ENCODE results near the gene LIN28B. TPM values are rescaled to one million over a fixed set of nuclear protein-coding genes. Genes with fewer than 3 reads are reported as not detected.

The LIN28B gene
- total and polyA plus RNA-seq, 2 of the 4 experiments (the other 2 are of a cell fraction) = not detected

DNA sequence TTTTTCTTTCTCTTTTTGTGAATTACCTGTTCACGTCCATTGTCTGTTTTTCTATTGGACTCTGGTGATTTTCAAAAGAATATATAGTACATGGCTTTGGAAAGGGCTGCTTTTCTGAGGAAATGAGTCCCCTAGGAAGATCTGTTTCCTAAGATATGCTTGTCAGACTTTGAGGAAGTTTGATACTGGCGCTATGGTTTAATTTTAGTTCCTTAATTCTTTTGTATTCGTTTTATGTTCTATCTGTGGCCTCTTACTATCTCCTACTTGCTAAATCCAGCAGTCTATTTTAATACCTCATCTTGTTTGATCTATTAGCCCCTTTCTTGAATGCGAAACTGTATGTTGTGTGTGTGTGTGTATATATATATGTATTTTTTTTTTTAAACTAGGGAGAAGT, 101.9 kb downstream of the LIN28B start:
- Histone ChIP-seq H3K27me3 (ENCODE audit: control insufficient read depth, insufficient read depth, low read length) (peaks cover 9% of the 10 kb centered on the region; the same call in 1 of the 2 replicates), H2BK5ac (ENCODE audit: low read depth, low read length, poor library complexity, severe bottlenecking) (no peak overlapping the region), H3K4ac (ENCODE audit: low read depth, low read length) (no peak overlapping the region), H3K14ac (replicated peaks; ENCODE audit: low read depth, low read length) (no peak overlapping the region), H3K9me3 (ENCODE audit: control insufficient read depth, insufficient read depth, low read length) (no peaks in the 10 kb centered on the region), H3K36me3 (ENCODE audit: control insufficient read depth, insufficient read depth, low read length) (no peaks in the 10 kb centered on the region), H2BK20ac (ENCODE audit: low read depth, low read length) (no peak overlapping the region), H3K27ac (ENCODE audit: insufficient read depth, low read length) (no peak overlapping the region), H2AK9ac (replicated peaks; ENCODE audit: low read depth, low read length, poor library complexity) (no peak overlapping the region), H2BK15ac (ENCODE audit: low read depth, low read length) (no peak overlapping the region), H3K9ac (ENCODE audit: low read depth, low read length) (no peak overlapping the region), H3K9me1 (ENCODE audit: insufficient read depth, low read length) (no peaks in the 10 kb centered on the region), H3K4me3 (ENCODE audit: insufficient read depth, low read depth, low read length) (no peak overlapping the region), H3K4me1 (ENCODE audit: control insufficient read depth, insufficient read depth, low read length) (no peaks in the 10 kb centered on the region), H2AK5ac (ENCODE audit: low read depth, low read length) (no peak overlapping the region), H3K18ac (ENCODE audit: low read depth, low read length) (no peak overlapping the region), H4K91ac (ENCODE audit: insufficient read depth, low read depth, low read length) (no peak overlapping the region), H2BK120ac (ENCODE audit: low read depth, low read length) (no peak overlapping the region), H3K56ac (ENCODE audit: extremely low read depth, insufficient read depth, low read length) (no peak overlapping the region), H3K79me1 (ENCODE audit: low read depth in 1 of 2, low read length in 2 of 2) (no peaks in the 10 kb centered on the region), H3K4me2 (ENCODE audit: low read depth, low read length) (no peak overlapping the region), H3K23ac (ENCODE audit: low read depth, low read length) (no peak overlapping the region), H2AFZ (replicated peaks; ENCODE audit: low read length, poor library complexity) (no peak overlapping the region), H4K8ac (ENCODE audit: low read depth in 2 of 2, low read length in 2 of 2) (no peak overlapping the region), H4K5ac (ENCODE audit: low read depth, low read length) (no peak overlapping the region), H4K20me1 (ENCODE audit: insufficient read depth, low read length) (no peaks in the 10 kb centered on the region)
- TF ChIP-seq SMC3 (IDR thresholded peaks at IDR 0.05; ENCODE audit: low read depth, low read length) (no peak), BHLHE40 (IDR thresholded peaks at IDR 0.05; ENCODE audit: low read depth, low read length) (no peak), POLR2A (IDR thresholded peaks at IDR 0.05; ENCODE audit: low read depth, low read length) (no peak), MXI1 (IDR thresholded peaks at IDR 0.05; ENCODE audit: borderline replicate concordance, low read depth, low read length) (no peak), MAZ (IDR thresholded peaks at IDR 0.05; ENCODE audit: borderline replicate concordance, low read depth, low read length) (no peak), CHD1 (IDR thresholded peaks at IDR 0.05; ENCODE audit: low read depth, low read length) (no peak), MAFK (IDR thresholded peaks at IDR 0.05; ENCODE audit: low read depth, low read length) (no peak), RCOR1 (IDR thresholded peaks at IDR 0.05; ENCODE audit: insufficient replicate concordance, low read length) (no peak), CEBPB (IDR thresholded peaks at IDR 0.05; ENCODE audit: low read depth, low read length) (no peak), RAD21 (IDR thresholded peaks at IDR 0.05; ENCODE audit: low read length) (no peak), FOS (IDR thresholded peaks at IDR 0.05; ENCODE audit: low read depth, low read length) (no peak), NFE2L2 (IDR thresholded peaks at IDR 0.05; ENCODE audit: low read depth, low read length) (no peak), RFX5 (IDR thresholded peaks at IDR 0.05; ENCODE audit: low read depth, low read length) (no peak)
- TF ChIP-seq, protein P1, sequence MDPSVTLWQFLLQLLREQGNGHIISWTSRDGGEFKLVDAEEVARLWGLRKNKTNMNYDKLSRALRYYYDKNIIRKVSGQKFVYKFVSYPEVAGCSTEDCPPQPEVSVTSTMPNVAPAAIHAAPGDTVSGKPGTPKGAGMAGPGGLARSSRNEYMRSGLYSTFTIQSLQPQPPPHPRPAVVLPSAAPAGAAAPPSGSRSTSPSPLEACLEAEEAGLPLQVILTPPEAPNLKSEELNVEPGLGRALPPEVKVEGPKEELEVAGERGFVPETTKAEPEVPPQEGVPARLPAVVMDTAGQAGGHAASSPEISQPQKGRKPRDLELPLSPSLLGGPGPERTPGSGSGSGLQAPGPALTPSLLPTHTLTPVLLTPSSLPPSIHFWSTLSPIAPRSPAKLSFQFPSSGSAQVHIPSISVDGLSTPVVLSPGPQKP (IDR thresholded peaks at IDR 0.05; ENCODE audit: borderline replicate concordance, low read depth, low read length) = no peak
- TF ChIP-seq, protein P2, sequence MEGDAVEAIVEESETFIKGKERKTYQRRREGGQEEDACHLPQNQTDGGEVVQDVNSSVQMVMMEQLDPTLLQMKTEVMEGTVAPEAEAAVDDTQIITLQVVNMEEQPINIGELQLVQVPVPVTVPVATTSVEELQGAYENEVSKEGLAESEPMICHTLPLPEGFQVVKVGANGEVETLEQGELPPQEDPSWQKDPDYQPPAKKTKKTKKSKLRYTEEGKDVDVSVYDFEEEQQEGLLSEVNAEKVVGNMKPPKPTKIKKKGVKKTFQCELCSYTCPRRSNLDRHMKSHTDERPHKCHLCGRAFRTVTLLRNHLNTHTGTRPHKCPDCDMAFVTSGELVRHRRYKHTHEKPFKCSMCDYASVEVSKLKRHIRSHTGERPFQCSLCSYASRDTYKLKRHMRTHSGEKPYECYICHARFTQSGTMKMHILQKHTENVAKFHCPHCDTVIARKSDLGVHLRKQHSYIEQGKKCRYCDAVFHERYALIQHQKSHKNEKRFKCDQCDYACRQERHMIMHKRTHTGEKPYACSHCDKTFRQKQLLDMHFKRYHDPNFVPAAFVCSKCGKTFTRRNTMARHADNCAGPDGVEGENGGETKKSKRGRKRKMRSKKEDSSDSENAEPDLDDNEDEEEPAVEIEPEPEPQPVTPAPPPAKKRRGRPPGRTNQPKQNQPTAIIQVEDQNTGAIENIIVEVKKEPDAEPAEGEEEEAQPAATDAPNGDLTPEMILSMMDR (conservative IDR thresholded peaks at IDR 0.05; ENCODE audit: low read depth, low read length) = no peak
- TF ChIP-seq, protein P3, sequence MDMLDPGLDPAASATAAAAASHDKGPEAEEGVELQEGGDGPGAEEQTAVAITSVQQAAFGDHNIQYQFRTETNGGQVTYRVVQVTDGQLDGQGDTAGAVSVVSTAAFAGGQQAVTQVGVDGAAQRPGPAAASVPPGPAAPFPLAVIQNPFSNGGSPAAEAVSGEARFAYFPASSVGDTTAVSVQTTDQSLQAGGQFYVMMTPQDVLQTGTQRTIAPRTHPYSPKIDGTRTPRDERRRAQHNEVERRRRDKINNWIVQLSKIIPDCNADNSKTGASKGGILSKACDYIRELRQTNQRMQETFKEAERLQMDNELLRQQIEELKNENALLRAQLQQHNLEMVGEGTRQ (IDR thresholded peaks at IDR 0.05; ENCODE audit: low read depth, low read length) = no peak
- no CpG with 5 or more reads among the region's 4 CpGs for WGBS, 2 experiments (ENCODE audit: extremely low coverage in 2 of 2, insufficient read length in 1 of 2)
- intact Hi-C loops (cut with micrococcal nuclease) (no loop called here), dilution Hi-C loops (cut with HindIII; ENCODE audit: low sequenced_read_pairs, unreplicated experiment) (no loop called here), in situ Hi-C loops (cut with MboI; ENCODE audit: low sequenced_read_pairs) (no loop called here)
- DNase-seq (no peak), ATAC-seq (ENCODE audit: low read depth) (no peak)
- ChIA-PET POLR2A (ENCODE audit: unreplicated experiment) (no interaction called here), CTCF (no interaction called here)
- BruUV-seq (replicated peaks) = no TSS peak
